Measurements from ENCODE around the gene NAGPA. TPM values are rescaled to one million over a fixed set of nuclear protein-coding genes. Genes with fewer than 3 reads are reported as not detected.
"Not testable (repeated sequence)": the region's sequence is repeated elsewhere in the genome, so short reads cannot be mapped to it uniquely, and the experiment has no call there.

NAGPA gene, protein sequence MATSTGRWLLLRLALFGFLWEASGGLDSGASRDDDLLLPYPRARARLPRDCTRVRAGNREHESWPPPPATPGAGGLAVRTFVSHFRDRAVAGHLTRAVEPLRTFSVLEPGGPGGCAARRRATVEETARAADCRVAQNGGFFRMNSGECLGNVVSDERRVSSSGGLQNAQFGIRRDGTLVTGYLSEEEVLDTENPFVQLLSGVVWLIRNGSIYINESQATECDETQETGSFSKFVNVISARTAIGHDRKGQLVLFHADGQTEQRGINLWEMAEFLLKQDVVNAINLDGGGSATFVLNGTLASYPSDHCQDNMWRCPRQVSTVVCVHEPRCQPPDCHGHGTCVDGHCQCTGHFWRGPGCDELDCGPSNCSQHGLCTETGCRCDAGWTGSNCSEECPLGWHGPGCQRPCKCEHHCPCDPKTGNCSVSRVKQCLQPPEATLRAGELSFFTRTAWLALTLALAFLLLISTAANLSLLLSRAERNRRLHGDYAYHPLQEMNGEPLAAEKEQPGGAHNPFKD
- 10 to 100 TPM; 21.5 to 34.7 (median 24.9) TPM for total RNA-seq
- long read RNA-seq, donor 1, transcript NAGPA-201 (10 exons, 2,202 nt): major isoform, 22 of 50 reads
- long read RNA-seq, donor 1, partial matches to known transcripts: 13 of 50 reads
- long read RNA-seq, donor 1, other reads (novel, unspliced or antisense): 15 of 50 reads
- long read RNA-seq, donor 2, transcript NAGPA-201 (10 exons, 2,202 nt): major isoform, 13 of 41 reads
- long read RNA-seq, donor 2, partial matches to known transcripts: 7 of 41 reads
- long read RNA-seq, donor 2, other reads (novel, unspliced or antisense): 21 of 41 reads

DNA sequence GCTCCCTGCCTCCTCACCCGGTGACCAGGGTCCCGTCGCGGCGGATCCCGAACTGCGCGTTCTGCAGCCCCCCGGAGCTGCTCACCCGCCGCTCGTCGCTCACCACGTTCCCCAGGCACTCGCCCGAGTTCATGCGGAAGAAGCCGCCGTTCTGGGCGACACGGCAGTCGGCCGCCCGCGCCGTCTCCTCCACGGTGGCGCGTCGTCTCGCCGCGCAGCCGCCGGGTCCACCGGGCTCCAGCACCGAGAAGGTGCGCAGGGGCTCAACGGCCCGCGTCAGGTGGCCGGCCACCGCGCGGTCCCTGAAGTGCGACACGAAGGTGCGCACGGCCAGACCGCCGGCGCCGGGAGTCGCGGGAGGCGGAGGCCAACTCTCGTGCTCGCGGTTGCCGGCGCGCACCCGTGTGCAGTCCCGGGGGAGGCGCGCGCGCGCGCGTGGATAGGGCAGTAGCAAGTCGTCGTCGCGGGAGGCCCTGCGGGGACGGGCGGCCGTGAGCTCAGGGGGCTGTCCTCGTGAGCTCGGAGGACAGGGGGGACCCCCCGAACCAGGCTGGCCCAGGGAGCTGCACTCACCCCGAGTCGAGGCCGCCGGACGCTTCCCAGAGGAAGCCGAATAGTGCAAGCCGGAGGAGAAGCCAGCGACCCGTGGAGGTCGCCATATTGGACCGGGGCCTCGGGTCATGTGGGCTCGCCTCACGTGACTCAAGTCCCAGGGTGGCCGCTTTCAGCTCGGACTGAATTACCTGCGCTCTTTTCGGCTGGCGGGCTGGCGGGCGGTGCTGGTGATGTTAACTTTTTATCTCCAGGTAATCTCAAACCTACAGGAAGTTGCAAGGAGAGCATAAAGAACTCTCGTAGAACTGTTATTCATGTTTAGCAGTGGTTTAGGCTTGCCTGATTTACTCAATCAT, at the start of gene NAGPA:
Gene NAGPA, minus strand, starts transcription at position 680 of the 911 bp plus-strand sequence. Its CDS starts 21 bp downstream, at position 659.
- DNase-seq: peak; percentile 92 to 98 (median 94)
- ATAC-seq: peak; percentile 89
- Histone ChIP-seq H3K9me3 (no peaks in the 10 kb centered on the region), H3K4me3 (peak within 1 kb of the TSS; percentile 86), H3K4me1 (ENCODE audit: low read depth) (peaks cover 19% of the 10 kb centered on the region), H3K36me3 (ENCODE audit: low read depth) (no peaks in the 10 kb centered on the region)
- TF ChIP-seq, protein P1, sequence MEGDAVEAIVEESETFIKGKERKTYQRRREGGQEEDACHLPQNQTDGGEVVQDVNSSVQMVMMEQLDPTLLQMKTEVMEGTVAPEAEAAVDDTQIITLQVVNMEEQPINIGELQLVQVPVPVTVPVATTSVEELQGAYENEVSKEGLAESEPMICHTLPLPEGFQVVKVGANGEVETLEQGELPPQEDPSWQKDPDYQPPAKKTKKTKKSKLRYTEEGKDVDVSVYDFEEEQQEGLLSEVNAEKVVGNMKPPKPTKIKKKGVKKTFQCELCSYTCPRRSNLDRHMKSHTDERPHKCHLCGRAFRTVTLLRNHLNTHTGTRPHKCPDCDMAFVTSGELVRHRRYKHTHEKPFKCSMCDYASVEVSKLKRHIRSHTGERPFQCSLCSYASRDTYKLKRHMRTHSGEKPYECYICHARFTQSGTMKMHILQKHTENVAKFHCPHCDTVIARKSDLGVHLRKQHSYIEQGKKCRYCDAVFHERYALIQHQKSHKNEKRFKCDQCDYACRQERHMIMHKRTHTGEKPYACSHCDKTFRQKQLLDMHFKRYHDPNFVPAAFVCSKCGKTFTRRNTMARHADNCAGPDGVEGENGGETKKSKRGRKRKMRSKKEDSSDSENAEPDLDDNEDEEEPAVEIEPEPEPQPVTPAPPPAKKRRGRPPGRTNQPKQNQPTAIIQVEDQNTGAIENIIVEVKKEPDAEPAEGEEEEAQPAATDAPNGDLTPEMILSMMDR (IDR thresholded peaks at IDR 0.05): no peak
- intact Hi-C loops (cut with DNase I, micrococcal nuclease): no loop called here

DNA sequence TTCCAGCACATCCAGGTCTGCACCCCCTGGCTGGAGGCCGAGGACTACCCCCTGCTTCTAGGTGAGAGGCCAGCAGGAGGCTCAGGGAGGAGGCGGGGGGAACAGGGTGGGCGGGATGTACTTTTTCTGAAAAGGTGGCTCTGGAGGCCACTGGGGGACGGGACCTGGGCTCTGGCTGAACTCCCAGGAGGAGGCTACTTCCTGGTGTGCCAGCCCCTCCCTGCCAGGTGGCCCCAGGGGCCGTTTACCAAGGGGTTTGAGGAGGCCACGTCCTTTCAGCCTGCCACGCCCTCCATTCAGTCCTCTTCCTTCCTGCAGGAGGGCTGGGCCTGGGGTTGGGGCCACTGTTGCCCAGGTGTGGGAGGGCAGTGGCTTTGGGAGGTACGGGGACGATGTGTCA, 47.3 kb upstream of the NAGPA start:
- peak; percentile 92 for ATAC-seq
- intact Hi-C loops (cut with DNase I, micrococcal nuclease); H3K9me3 ChIP-seq; H3K4me3 ChIP-seq; H3K36me3 ChIP-seq (ENCODE audit: low read depth); H3K4me1 ChIP-seq (ENCODE audit: low read depth): not testable (repeated sequence)
- DNase-seq: peak; percentile 74 to 93 (median 83)

DNA sequence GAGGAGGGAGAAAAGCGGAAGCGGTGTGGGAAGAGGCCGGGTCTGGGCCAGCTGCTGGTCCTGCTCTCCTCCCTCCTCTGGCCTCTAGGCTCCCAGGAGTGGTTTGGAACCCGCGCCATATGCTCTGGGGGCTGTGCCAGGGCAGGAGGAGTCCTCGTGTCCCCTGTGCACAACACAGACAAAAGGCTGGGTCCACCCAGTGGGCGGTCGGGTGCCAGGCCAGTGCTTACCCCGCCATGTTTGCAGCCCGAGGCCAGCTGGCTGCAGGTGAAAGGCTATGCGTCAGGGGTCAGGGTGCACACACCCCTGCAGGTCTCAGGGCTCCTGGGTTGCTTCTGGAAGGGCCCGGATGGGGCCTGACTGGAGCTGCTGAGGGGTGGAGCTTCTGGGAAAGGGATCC, 46.7 kb upstream of the NAGPA start:
- ATAC-seq (peak; percentile 42), DNase-seq (peak in 2 of 3 donors; percentile 66 to 78)
- H3K36me3 ChIP-seq (ENCODE audit: low read depth); intact Hi-C loops (cut with DNase I, micrococcal nuclease); H3K9me3 ChIP-seq; H3K4me1 ChIP-seq (ENCODE audit: low read depth); H3K4me3 ChIP-seq: not testable (repeated sequence)

DNA sequence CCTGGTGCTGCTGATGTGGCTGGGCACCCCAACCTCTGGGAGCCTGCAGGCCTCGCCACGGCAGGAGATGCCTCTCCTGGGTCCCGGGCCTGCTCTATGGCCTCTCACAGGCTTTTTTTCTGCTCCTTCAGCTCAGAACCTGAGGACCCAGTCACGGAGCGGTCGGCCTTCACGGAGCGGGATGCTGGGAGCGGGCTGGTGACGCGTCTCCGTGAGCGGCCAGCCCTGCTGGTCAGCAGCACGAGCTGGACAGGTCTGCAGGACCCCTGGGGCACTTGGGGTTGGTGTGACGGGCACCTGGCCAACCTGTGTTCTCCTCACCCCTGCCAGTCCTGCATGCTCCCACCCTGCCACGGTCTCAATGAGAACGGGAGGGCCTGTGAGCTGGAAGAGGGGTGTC, 44.9 kb upstream of the NAGPA start:
- H3K9me3 ChIP-seq: no peaks in the 10 kb centered on the region
- DNase-seq (no peak), ATAC-seq (no peak)
- H3K4me1 ChIP-seq (ENCODE audit: low read depth): peaks cover 6% of the 10 kb centered on the region
- H3K36me3 ChIP-seq (ENCODE audit: low read depth): no peaks in the 10 kb centered on the region
- TF ChIP-seq, protein P1 (IDR thresholded peaks at IDR 0.05): no peak
- H3K4me3 ChIP-seq: no peak overlapping the region
- intact Hi-C loops (cut with DNase I, micrococcal nuclease): no loop called here

DNA sequence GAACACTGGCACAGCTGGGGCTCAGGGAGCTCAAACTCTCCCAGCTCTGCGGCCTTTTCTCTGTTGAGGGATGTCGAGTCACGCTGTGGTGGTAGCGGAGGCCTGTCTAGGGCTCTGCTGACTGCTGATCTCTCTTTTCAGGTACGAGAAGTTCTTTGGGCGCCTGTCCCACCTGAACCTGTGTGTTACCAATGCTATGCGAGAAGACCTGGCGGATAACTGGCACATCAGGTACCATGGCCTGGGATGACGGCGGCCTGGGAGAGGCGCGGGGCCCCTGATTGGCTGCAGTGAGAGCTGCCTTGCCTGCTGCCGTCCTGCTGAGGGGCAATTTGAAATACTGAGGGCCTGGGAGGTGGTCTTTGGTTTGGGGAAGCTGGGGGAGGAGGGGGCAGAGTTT, 43.6 kb upstream of the NAGPA start:
- peaks cover 12% of the 10 kb centered on the region for H3K4me1 ChIP-seq (ENCODE audit: low read depth)
- no peak for ATAC-seq
- no peaks in the 10 kb centered on the region for H3K9me3 ChIP-seq
- no peak overlapping the region for H3K4me3 ChIP-seq
- TF ChIP-seq, protein P1 (IDR thresholded peaks at IDR 0.05): no peak
- DNase-seq: no peak
- intact Hi-C loops (cut with DNase I, micrococcal nuclease): no loop called here
- H3K36me3 ChIP-seq (ENCODE audit: low read depth): no peaks in the 10 kb centered on the region

DNA sequence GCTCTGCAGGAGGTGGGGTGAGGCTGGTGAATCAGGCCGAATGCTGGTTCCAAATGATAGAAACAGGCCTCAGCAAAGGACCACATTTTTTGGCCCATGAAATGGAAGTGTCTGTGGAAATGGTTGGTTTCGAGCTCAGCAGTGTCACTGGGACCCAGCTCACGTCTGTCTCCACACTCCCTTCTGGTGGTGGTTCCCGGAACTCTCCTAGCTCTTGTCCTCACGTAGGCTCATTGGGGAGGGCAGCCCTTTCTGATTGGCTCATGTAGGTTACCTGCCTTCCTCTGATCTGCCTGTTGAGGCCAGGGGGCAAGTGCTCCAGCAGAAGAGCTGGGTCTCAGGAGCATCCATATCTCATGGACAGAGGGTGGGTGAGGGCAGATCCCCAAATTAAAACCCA, 41.9 kb upstream of the NAGPA start:
- intact Hi-C loops (cut with DNase I, micrococcal nuclease): no loop called here
- peaks cover 16% of the 10 kb centered on the region for H3K4me1 ChIP-seq (ENCODE audit: low read depth)
- H3K9me3 ChIP-seq: no peaks in the 10 kb centered on the region
- DNase-seq (no peak), ATAC-seq (no peak)
- no peak overlapping the region for H3K4me3 ChIP-seq
- H3K36me3 ChIP-seq (ENCODE audit: low read depth): no peaks in the 10 kb centered on the region
- TF ChIP-seq, protein P1 (IDR thresholded peaks at IDR 0.05): no peak

DNA sequence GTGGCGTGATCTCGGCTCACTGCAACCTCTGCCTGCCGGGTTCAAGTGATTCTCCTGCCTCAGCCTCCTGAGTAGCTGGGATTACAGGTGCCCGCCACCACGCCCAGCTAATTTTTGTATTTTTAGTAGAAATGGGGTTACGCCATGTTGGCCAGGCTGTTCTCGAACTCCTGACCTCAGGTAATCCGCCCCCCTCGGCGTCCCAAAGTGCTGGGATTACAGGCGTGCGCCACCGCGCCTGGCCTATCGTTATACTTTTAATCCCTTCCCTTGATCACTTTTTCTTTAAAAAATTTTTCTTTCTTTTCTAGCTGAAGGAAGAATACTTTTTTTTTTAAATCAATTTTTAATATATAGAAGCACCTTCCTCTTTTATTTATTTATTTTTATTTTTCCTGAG, 40.0 kb upstream of the NAGPA start:
- DNase-seq; ATAC-seq; H3K9me3 ChIP-seq; H3K4me3 ChIP-seq; H3K36me3 ChIP-seq (ENCODE audit: low read depth); intact Hi-C loops (cut with DNase I, micrococcal nuclease): not testable (repeated sequence)
- peaks cover 12% of the 10 kb centered on the region for H3K4me1 ChIP-seq (ENCODE audit: low read depth)
